Left lung (tissue), 10 donors: ENCODE measurements around the gene FMNL3. TPM values are rescaled to one million over a fixed set of nuclear protein-coding genes. Genes with fewer than 3 reads are reported as not detected.

ENCODE experiments used
- ATAC-seq: fragments of 200-7000 bp; cut with Tn5 transposase; one replicate; pipeline ENCODE4 v1.9.1; 2020; ENCODE audit warnings: moderate library complexity
- DNase-seq, 4 donors: peaks; one replicate each; pipeline ENCODE4 v3.0.0-alpha.2; 2013 to 2020
- H3K27ac ChIP-seq, 2 donors: fragments of 200-600 bp; sonication (generic) in 1 of 2; one replicate each; pipeline versions ENCODE4 v1.5.0 to v1.8.0; 2020 to 2021
- H3K27me3 ChIP-seq, 2 donors: fragments of 200-600 bp; sonication (generic) in 1 of 2; one replicate each; pipeline versions ENCODE4 v1.5.0 to v1.8.0; 2020 to 2021
- H3K36me3 ChIP-seq, 2 donors: fragments of 200-600 bp; sonication (generic) in 1 of 2; one replicate each; pipeline versions ENCODE4 v1.5.0 to v1.8.0; 2020 to 2021
- H3K4me1 ChIP-seq, 2 donors: fragments of 200-600 bp; one replicate each; pipeline ENCODE4 v1.8.0; 2021
- H3K4me3 ChIP-seq, 2 donors: fragments of 200-600 bp; sonication (generic) in 1 of 2; one replicate each; pipeline versions ENCODE4 v1.5.0 to v1.8.0; 2020 to 2021; ENCODE audit warnings: mild to moderate bottlenecking in 1 of 2
- H3K9me3 ChIP-seq, 2 donors: fragments of 200-600 bp; sonication (generic) in 1 of 2; one replicate each; pipeline versions ENCODE4 v1.5.0 to v1.8.0; 2020 to 2021
- CTCF ChIP-seq, 2 donors: fragments of 200-600 bp; sonication (generic) in 1 of 2; IDR thresholded peaks; one replicate each; pipeline versions ENCODE4 v1.5.0 to v1.8.0; 2021; ENCODE audit warnings: antibody characterized with exemption in 2 of 2
- intact Hi-C, 2 donors: fragments of 100-400 bp; cut with DNase I; formaldehyde crosslinking; loops; one replicate each; pipeline versions ENCODE4 v1.11.2 to v1.14.2; 2022
- polyA plus RNA-seq, 6 donors: library from polyadenylated mRNA; unstranded; fragments of 120-200 nt; gene quantifications; one replicate each; pipeline ENCODE4 v1.2.1, GENCODE V29; 2013; ENCODE audit not compliant: insufficient read length in 6 of 6
- total RNA-seq, 2 donors: library from RNA; stranded (reverse); fragmentation: NEBNext Ultra II Directional; extraction: Animal tissue kit (Norgen Biotek cat#: 25700); gene quantifications; one replicate each; pipeline ENCODE4 v1.2.1, GENCODE V29; 2021
- donor health status: DM: no; HTN: yes; CAD: no.
- donor health status: DM: no; HTN: no; CAD: no.

FMNL3 gene
- total and polyA plus RNA-seq, 8 donors = 30.0 to 61.7 (median 57.5) TPM

DNA sequence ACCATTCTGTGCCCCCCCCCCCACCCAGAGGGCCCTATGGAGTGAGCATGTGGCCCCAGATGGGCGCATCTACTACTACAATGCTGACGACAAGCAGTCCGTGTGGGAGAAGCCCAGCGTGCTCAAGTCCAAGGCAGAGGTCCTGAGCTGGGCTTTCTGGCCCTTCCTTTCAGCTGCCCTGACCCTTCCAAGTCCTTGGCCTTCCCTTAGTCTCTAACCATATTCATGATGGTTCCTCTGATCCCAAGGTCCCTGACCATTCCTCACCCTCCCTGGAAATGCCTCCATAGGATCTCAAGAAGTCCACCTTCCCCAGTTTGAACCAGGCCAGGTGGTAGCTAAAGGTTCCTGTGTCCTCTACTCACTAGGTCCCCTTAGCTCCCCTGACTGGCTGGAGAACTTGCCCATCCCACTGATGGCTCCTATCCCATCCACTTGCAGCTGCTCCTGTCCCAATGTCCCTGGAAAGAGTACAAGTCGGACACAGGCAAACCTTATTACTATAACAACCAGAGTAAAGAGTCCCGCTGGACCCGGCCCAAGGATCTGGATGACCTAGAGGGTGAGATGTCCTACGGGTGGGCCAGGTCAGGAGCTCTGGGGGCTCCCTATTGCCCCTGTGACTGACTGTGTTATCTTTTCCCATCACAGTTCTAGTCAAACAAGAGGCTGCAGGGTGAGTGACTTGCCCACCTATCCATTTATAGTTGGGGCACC lies 74.1 kb downstream of the FMNL3 start:
- no peaks in the 10 kb centered on the region for H3K27me3 ChIP-seq
- no peaks in the 10 kb centered on the region for H3K9me3 ChIP-seq
- H3K36me3 ChIP-seq = peaks cover 0 to 12% of the 10 kb centered on the region in 2 donors
- intact Hi-C loops = no loop called here
- ATAC-seq (no peak), DNase-seq (no peak)
- H3K27ac ChIP-seq = no peak overlapping the region
- H3K4me1 ChIP-seq = peaks cover 3 to 9% of the 10 kb centered on the region in 2 donors
- H3K4me3 ChIP-seq = no peak overlapping the region
- no peak for TF ChIP-seq CTCF (IDR thresholded peaks at IDR 0.05)

DNA sequence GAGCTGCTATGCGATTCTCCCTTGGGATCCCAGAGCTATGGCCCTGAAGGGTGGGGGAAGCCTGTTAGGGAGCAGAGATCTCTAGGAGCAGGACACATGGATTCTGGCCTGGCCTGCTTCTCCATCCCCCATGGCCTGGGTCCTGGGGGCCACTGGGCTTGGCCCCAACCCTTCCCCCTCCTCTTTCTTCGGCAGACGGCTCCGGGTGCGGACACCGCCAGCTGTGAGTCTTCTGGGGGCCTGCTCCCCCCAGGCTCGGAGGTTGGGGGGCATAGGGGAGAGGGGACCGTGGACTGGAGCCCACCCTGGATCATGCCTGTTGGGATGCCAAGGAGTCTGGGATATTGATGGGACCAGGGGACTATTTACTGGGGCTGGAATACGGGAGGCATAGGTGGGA lies 74.8 kb downstream of the FMNL3 start:
- Histone ChIP-seq H3K4me3 (no peak overlapping the region), H3K27ac (no peak overlapping the region), H3K36me3 (peaks cover 0 to 12% of the 10 kb centered on the region in 2 donors), H3K4me1 (peaks cover 0 to 5% of the 10 kb centered on the region in 2 donors), H3K27me3 (no peaks in the 10 kb centered on the region), H3K9me3 (no peaks in the 10 kb centered on the region)
- TF ChIP-seq CTCF (IDR thresholded peaks at IDR 0.05) = no peak
- DNase-seq (no peak), ATAC-seq (no peak)
- intact Hi-C loops = no loop called here

- Histone ChIP-seq H3K4me3 (no peak overlapping the region), H3K4me1 (no peaks in the 10 kb centered on the region), H3K9me3 (no peaks in the 10 kb centered on the region), H3K27ac (no peak overlapping the region), H3K36me3 (peaks cover 0 to 12% of the 10 kb centered on the region in 2 donors), H3K27me3 (no peaks in the 10 kb centered on the region)
- no peak for DNase-seq
- TF ChIP-seq CTCF (IDR thresholded peaks at IDR 0.05) = no peak
- ATAC-seq = no peak
- intact Hi-C loops = no loop called here
Measured at GRCh38 chr12:49631336-49631907, 75.8 kb downstream of the FMNL3 start.

GRCh38 chr12:49627752-49628360 lies 79.3 kb downstream of the FMNL3 start:
- DNase-seq = no peak
- no peak for ATAC-seq
- Histone ChIP-seq H3K9me3 (no peaks in the 10 kb centered on the region), H3K27ac (no peak overlapping the region), H3K36me3 (peaks cover 0 to 5% of the 10 kb centered on the region in 2 donors), H3K4me1 (peaks cover 0 to 13% of the 10 kb centered on the region in 2 donors), H3K4me3 (no peak overlapping the region), H3K27me3 (no peaks in the 10 kb centered on the region)
- TF ChIP-seq CTCF (IDR thresholded peaks at IDR 0.05) = no peak
- intact Hi-C loops = no loop called here

DNA sequence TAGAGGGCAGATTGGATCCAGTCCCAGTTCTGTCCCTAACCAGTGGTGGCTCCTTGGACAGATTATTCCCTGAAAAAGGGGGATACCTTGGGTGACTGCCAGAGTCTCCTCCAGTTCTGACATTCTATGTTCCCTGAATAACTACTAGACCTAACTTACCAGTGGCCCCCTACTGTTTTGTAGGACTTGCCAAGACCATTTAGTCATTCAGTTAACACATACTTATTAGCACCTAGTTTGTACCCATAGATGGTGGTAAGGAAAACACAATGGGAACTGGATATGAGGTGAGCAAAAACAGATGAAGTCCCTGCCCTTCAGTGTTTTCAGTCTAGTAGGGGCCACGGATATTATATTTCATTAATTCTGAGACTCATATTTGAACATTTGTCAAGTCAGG lies 80.4 kb downstream of the FMNL3 start:
- intact Hi-C loops = no loop called here
- peaks cover 0 to 10% of the 10 kb centered on the region in 2 donors for H3K27me3 ChIP-seq
- H3K4me3 ChIP-seq = no peak overlapping the region
- no peak for TF ChIP-seq CTCF (IDR thresholded peaks at IDR 0.05)
- peaks cover 8 to 23% of the 10 kb centered on the region in 2 donors for H3K4me1 ChIP-seq
- peaks cover 0 to 3% of the 10 kb centered on the region in 2 donors for H3K36me3 ChIP-seq
- no peak overlapping the region for H3K27ac ChIP-seq
- H3K9me3 ChIP-seq = no peaks in the 10 kb centered on the region
- DNase-seq = no peak
- no peak for ATAC-seq
